Measurements from ENCODE around the gene NLRP8. TPM values are rescaled to one million over a fixed set of nuclear protein-coding genes. Genes with fewer than 3 reads are reported as not detected.

The NLRP8 gene
- total and polyA plus RNA-seq, 2 donors (not counting 1 experiment from before 2014, with no cell fraction given), result not detected

DNA sequence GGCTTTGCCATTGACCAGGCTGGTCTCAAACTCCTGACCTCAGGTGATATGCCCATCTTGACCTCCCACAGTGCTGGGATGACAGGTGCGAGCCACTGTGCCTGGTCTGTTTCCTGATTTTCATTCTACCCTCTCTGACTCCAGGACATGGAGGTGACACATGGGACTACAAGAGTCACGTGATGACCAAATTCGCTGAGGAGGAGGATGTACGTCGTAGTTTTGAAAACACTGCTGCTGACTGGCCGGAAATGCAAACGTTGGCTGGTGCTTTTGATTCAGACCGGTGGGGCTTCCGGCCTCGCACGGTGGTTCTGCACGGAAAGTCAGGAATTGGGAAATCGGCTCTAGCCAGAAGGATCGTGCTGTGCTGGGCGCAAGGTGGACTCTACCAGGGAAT lies 79.1 kb downstream of the NLRP8 start:
- H3K27ac ChIP-seq (ENCODE audit: insufficient read depth, low read length), result no peak overlapping the region
- H3K27me3 ChIP-seq (ENCODE audit: control insufficient read depth, insufficient read depth, low read length), result no peaks in the 10 kb centered on the region

More for the DNA sequence above, 79.1 kb downstream of the NLRP8 start:
- no peaks in the 10 kb centered on the region for H3K79me2 ChIP-seq (ENCODE audit: control insufficient read depth, insufficient read depth, low read length)
- no peaks in the 10 kb centered on the region for H3K4me1 ChIP-seq (ENCODE audit: control insufficient read depth, extremely low read depth, insufficient read depth, low read length)
- no peaks in the 10 kb centered on the region for H3K9me3 ChIP-seq (ENCODE audit: control insufficient read depth, insufficient read depth, low read depth, low read length)
- no peak for TF ChIP-seq EZH2 (IDR thresholded peaks at IDR 0.05; ENCODE audit: low read length, missing control alignments)
- TF ChIP-seq, protein P1, sequence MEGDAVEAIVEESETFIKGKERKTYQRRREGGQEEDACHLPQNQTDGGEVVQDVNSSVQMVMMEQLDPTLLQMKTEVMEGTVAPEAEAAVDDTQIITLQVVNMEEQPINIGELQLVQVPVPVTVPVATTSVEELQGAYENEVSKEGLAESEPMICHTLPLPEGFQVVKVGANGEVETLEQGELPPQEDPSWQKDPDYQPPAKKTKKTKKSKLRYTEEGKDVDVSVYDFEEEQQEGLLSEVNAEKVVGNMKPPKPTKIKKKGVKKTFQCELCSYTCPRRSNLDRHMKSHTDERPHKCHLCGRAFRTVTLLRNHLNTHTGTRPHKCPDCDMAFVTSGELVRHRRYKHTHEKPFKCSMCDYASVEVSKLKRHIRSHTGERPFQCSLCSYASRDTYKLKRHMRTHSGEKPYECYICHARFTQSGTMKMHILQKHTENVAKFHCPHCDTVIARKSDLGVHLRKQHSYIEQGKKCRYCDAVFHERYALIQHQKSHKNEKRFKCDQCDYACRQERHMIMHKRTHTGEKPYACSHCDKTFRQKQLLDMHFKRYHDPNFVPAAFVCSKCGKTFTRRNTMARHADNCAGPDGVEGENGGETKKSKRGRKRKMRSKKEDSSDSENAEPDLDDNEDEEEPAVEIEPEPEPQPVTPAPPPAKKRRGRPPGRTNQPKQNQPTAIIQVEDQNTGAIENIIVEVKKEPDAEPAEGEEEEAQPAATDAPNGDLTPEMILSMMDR (conservative IDR thresholded peaks at IDR 0.05 in 1 of 2, IDR thresholded peaks at IDR 0.05 in 1 of 2; ENCODE audit: low read depth in 1 of 2, low read length in 2 of 2), result no peak
- no peak overlapping the region for H3K9ac ChIP-seq (ENCODE audit: insufficient read depth, low read length)
- H4K20me1 ChIP-seq (ENCODE audit: control insufficient read depth, extremely low read depth, insufficient read depth, low read length), result no peaks in the 10 kb centered on the region
- no peaks in the 10 kb centered on the region for H3K36me3 ChIP-seq (ENCODE audit: control insufficient read depth, insufficient read depth, low read length)
- no peak overlapping the region for H3K4me3 ChIP-seq (replicated peaks in 1 of 4; ENCODE audit: control extremely low read depth in 1 of 4, insufficient read depth in 1 of 4, low read depth in 3 of 4, low read length in 4 of 4)
- H3K4me2 ChIP-seq (ENCODE audit: extremely low read depth, insufficient read depth, low read length), result no peak overlapping the region
- DNase-seq (ENCODE audit: low read depth in 2 of 2), result no peak
- H2AFZ ChIP-seq (ENCODE audit: low read length), result no peak overlapping the region

Other genes starting within 250 kb of the NLRP8 start
- gene NLRP9, start 209.4 kb upstream of the NLRP8 start, total RNA-seq, result not detected in 2 replicates
- gene NLRP9, start 209.4 kb upstream of the NLRP8 start, polyA plus RNA-seq, result not detected in 2 replicates
- gene RFPL4A, start 188.7 kb upstream of the NLRP8 start, total RNA-seq, result not detected in 2 replicates
- gene RFPL4A, start 188.7 kb upstream of the NLRP8 start, polyA plus RNA-seq, result not detected in 2 replicates
- not detected in 2 replicates for gene RFPL4AL1, start 178.7 kb upstream of the NLRP8 start, total RNA-seq
- not detected in 2 replicates for gene RFPL4AL1, start 178.7 kb upstream of the NLRP8 start, polyA plus RNA-seq
- under 0.01 TPM in 2 replicates for gene NLRP11, start 115.8 kb upstream of the NLRP8 start, total RNA-seq
- gene NLRP11, start 115.8 kb upstream of the NLRP8 start, polyA plus RNA-seq, result not detected in 2 replicates
- gene NLRP4, start 111.3 kb upstream of the NLRP8 start, total RNA-seq, result not detected in 2 replicates
- not detected in 2 replicates for gene NLRP4, start 111.3 kb upstream of the NLRP8 start, polyA plus RNA-seq
- not detected in 2 replicates for gene NLRP13, start 15.5 kb upstream of the NLRP8 start, total RNA-seq
- not detected in 2 replicates for gene NLRP13, start 15.5 kb upstream of the NLRP8 start, polyA plus RNA-seq
- not detected in 2 replicates for gene NLRP5, start 38.9 kb downstream of the NLRP8 start, total RNA-seq
- gene NLRP5, start 38.9 kb downstream of the NLRP8 start, polyA plus RNA-seq, result not detected in 2 replicates
- gene ZNF787, start 173.5 kb downstream of the NLRP8 start, total RNA-seq, result 28.7 and 28.8 TPM in 2 replicates
- 2.6 and 2.9 TPM in 2 replicates for gene ZNF787, start 173.5 kb downstream of the NLRP8 start, polyA plus RNA-seq
- 12.3 and 17.5 TPM in 2 replicates for gene ZNF444, start 193.5 kb downstream of the NLRP8 start, total RNA-seq
- gene ZNF444, start 193.5 kb downstream of the NLRP8 start, polyA plus RNA-seq, result 6.4 and 7.4 TPM in 2 replicates
- gene GALP, start 228.2 kb downstream of the NLRP8 start, total RNA-seq, result not detected in 2 replicates
- not detected in 2 replicates for gene GALP, start 228.2 kb downstream of the NLRP8 start, polyA plus RNA-seq
- gene ZSCAN5B, start 250.0 kb downstream of the NLRP8 start, total RNA-seq, result not detected in 2 replicates
- gene ZSCAN5B, start 250.0 kb downstream of the NLRP8 start, polyA plus RNA-seq, result not detected in 2 replicates

Data from fibroblast of lung (primary cell).